Measurements from ENCODE around the gene FOCAD. TPM values are rescaled to one million over a fixed set of nuclear protein-coding genes. Genes with fewer than 3 reads are reported as not detected.

Gene FOCAD
- total RNA-seq, 1 donor from 2014 or later: 48.2 TPM

DNA sequence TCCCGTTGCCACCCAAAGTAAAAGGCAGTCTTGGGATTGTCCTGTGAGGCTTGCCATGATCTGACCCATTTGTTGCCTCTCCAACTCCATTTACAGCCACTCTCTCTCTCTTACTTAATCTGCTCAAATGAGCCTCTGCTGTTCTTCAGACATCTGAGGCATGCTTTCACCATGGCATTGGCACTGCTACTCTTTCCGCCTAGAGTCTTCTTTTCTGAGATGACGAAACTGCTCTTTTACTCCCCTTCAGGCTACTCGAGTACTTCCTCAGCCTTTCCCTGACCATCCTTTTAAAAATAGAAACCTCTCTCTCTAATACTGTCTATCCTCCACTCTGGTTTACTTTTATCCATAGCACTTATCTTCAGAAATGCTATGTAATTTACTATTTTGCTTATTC is 9.0 kb downstream of the FOCAD start:
- no peaks in the 10 kb centered on the region for H3K9me3 ChIP-seq (ENCODE audit: insufficient read depth, low read depth, low read length)
- H3K4me3 ChIP-seq (ENCODE audit: insufficient read depth, low read depth, low read length): no peak overlapping the region
- no peak overlapping the region for H3K4me3 Mint-ChIP-seq (ENCODE audit: unreplicated experiment)
- TF ChIP-seq, protein P1, sequence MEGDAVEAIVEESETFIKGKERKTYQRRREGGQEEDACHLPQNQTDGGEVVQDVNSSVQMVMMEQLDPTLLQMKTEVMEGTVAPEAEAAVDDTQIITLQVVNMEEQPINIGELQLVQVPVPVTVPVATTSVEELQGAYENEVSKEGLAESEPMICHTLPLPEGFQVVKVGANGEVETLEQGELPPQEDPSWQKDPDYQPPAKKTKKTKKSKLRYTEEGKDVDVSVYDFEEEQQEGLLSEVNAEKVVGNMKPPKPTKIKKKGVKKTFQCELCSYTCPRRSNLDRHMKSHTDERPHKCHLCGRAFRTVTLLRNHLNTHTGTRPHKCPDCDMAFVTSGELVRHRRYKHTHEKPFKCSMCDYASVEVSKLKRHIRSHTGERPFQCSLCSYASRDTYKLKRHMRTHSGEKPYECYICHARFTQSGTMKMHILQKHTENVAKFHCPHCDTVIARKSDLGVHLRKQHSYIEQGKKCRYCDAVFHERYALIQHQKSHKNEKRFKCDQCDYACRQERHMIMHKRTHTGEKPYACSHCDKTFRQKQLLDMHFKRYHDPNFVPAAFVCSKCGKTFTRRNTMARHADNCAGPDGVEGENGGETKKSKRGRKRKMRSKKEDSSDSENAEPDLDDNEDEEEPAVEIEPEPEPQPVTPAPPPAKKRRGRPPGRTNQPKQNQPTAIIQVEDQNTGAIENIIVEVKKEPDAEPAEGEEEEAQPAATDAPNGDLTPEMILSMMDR (IDR thresholded peaks at IDR 0.05; ENCODE audit: insufficient read depth, low read depth, low read length): no peak
- TF ChIP-seq EZH2 (IDR thresholded peaks at IDR 0.05; ENCODE audit: insufficient read depth, low read length): no peak
- H3K36me3 ChIP-seq (ENCODE audit: insufficient read depth, low read length): no peaks in the 10 kb centered on the region
- H3K27me3 ChIP-seq (ENCODE audit: insufficient read depth, low read length): no peaks in the 10 kb centered on the region
- H3K4me1 ChIP-seq (ENCODE audit: insufficient read depth, low read length): no peaks in the 10 kb centered on the region
- peaks cover 12% of the 10 kb centered on the region for H3K4me1 Mint-ChIP-seq (ENCODE audit: low read depth, unreplicated experiment)
- peaks cover 72% of the 10 kb centered on the region for H4K20me1 ChIP-seq (ENCODE audit: insufficient read depth, low read length)
- H3K4me2 ChIP-seq (ENCODE audit: low read length): no peak overlapping the region
- H3K27ac Mint-ChIP-seq (ENCODE audit: unreplicated experiment): no peak overlapping the region
- H3K36me3 Mint-ChIP-seq (ENCODE audit: low read depth, unreplicated experiment): peaks cover 3% of the 10 kb centered on the region
- DNase-seq (ENCODE audit: low read depth) (no peak), FAIRE-seq (no peak)
- no peaks in the 10 kb centered on the region for H3K9me3 Mint-ChIP-seq (ENCODE audit: unreplicated experiment)
- no peak overlapping the region for H3K27ac ChIP-seq (ENCODE audit: low read depth, low read length)
- no peak overlapping the region for H2AFZ ChIP-seq (ENCODE audit: low read depth, low read length)
- H3K9ac ChIP-seq (ENCODE audit: low read length): no peak overlapping the region
- H3K79me2 ChIP-seq (ENCODE audit: insufficient read depth, low read length): peaks cover 70% of the 10 kb centered on the region
- H3K27me3 Mint-ChIP-seq (ENCODE audit: low read depth, unreplicated experiment): no peaks in the 10 kb centered on the region

DNA sequence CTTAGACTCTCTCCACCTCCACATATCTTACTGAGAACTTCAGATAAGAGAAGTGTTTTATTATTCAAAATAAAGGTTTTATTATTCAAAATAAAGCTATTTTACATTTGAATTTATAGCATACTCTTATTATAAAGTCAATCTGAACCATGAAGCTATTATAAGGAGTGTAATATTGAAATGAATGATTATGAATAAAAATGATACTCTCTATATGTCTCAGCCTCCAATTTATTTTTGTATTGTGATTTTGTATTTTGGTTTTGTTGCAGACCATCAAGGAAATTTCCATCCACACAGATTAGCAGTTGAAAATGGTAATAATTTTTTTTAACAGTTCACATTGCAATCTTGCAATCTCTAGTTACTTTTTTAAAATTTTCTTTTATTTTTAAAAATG is 10.2 kb downstream of the FOCAD start:
- H4K20me1 ChIP-seq (ENCODE audit: insufficient read depth, low read length): peaks cover 65% of the 10 kb centered on the region

More for the DNA sequence above, 10.2 kb downstream of the FOCAD start:
- no peak overlapping the region for H3K9ac ChIP-seq (ENCODE audit: low read length)
- H3K4me1 ChIP-seq (ENCODE audit: insufficient read depth, low read length): no peaks in the 10 kb centered on the region
- Mint-ChIP-seq H3K4me1 (ENCODE audit: low read depth, unreplicated experiment) (peaks cover 12% of the 10 kb centered on the region), H3K9me3 (ENCODE audit: unreplicated experiment) (no peaks in the 10 kb centered on the region), H3K36me3 (ENCODE audit: low read depth, unreplicated experiment) (peaks cover 3% of the 10 kb centered on the region), H3K4me3 (ENCODE audit: unreplicated experiment) (no peak overlapping the region), H3K27ac (ENCODE audit: unreplicated experiment) (no peak overlapping the region), H3K27me3 (ENCODE audit: low read depth, unreplicated experiment) (no peaks in the 10 kb centered on the region)
- H3K27me3 ChIP-seq (ENCODE audit: insufficient read depth, low read length): no peaks in the 10 kb centered on the region
- FAIRE-seq: no peak
- peaks cover 64% of the 10 kb centered on the region for H3K79me2 ChIP-seq (ENCODE audit: insufficient read depth, low read length)
- no peak for DNase-seq (ENCODE audit: low read depth)
- no peak overlapping the region for H3K4me3 ChIP-seq (ENCODE audit: insufficient read depth, low read depth, low read length)
- no peak overlapping the region for H3K27ac ChIP-seq (ENCODE audit: low read depth, low read length)
- no peaks in the 10 kb centered on the region for H3K36me3 ChIP-seq (ENCODE audit: insufficient read depth, low read length)
- no peak for TF ChIP-seq EZH2 (IDR thresholded peaks at IDR 0.05; ENCODE audit: insufficient read depth, low read length)
- TF ChIP-seq, protein P1 (IDR thresholded peaks at IDR 0.05; ENCODE audit: insufficient read depth, low read depth, low read length): no peak
- no peaks in the 10 kb centered on the region for H3K9me3 ChIP-seq (ENCODE audit: insufficient read depth, low read depth, low read length)
- no peak overlapping the region for H2AFZ ChIP-seq (ENCODE audit: low read depth, low read length)
- no peak overlapping the region for H3K4me2 ChIP-seq (ENCODE audit: low read length)
